Epithelial cell of proximal tubule (primary cell): ENCODE measurements around the gene C10orf67. TPM values are rescaled to one million over a fixed set of nuclear protein-coding genes. Genes with fewer than 3 reads are reported as not detected.

Experiments used
- DNase-seq: peaks from one replicate; pipeline ENCODE4 v3.0.0-alpha.2; 2011; ENCODE audit warnings: low read depth
- H3K4me3 ChIP-seq: 2 replicates; pipeline ENCODE4 v1.5.1; 2011; ENCODE audit warnings: low read depth, mild to moderate bottlenecking, low read length
- total RNA-seq: library from RNA; depleted of rRNA; stranded (reverse); fragments of >200 nt; gene quantifications from 2 replicates; pipeline ENCODE4 v1.2.3, GENCODE V29; 2015
- TF ChIP-seq, protein P1 (sequence below): conservative IDR thresholded peaks from 2 replicates; pipeline ENCODE4 v1.5.1; 2012; ENCODE audit warnings: low read depth, mild to moderate bottlenecking, low read length

Gene C10orf67
- total RNA-seq, 1 donor from 2014 or later: 0.40 TPM

GRCh38 chr10:23186697-23187096 lies 157.9 kb downstream of the C10orf67 start:
- no peak for DNase-seq
- no peak overlapping the region for H3K4me3 ChIP-seq
- TF ChIP-seq, protein P1, sequence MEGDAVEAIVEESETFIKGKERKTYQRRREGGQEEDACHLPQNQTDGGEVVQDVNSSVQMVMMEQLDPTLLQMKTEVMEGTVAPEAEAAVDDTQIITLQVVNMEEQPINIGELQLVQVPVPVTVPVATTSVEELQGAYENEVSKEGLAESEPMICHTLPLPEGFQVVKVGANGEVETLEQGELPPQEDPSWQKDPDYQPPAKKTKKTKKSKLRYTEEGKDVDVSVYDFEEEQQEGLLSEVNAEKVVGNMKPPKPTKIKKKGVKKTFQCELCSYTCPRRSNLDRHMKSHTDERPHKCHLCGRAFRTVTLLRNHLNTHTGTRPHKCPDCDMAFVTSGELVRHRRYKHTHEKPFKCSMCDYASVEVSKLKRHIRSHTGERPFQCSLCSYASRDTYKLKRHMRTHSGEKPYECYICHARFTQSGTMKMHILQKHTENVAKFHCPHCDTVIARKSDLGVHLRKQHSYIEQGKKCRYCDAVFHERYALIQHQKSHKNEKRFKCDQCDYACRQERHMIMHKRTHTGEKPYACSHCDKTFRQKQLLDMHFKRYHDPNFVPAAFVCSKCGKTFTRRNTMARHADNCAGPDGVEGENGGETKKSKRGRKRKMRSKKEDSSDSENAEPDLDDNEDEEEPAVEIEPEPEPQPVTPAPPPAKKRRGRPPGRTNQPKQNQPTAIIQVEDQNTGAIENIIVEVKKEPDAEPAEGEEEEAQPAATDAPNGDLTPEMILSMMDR: no peak

DNA sequence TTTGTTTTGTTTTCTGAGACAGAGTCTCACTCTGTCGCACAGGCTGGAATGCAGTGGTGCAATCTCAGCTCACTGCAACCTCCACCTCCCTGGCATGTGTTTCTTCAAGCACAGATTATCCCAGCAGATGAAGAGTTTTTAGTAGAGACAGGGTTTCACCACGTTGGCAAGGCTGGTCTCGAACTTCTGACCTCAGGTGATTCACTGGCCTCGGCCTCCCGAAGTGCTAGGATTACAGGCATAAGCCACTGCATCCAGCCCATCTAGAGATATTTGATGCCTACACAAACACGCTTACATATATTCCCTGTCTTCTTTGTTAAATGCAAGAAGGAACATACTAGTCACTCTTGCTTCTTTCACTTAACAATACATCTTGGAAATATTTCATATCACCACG lies 158.4 kb downstream of the C10orf67 start:
- no peak overlapping the region for H3K4me3 ChIP-seq
- no peak for DNase-seq
- TF ChIP-seq, protein P1: no peak

DNA sequence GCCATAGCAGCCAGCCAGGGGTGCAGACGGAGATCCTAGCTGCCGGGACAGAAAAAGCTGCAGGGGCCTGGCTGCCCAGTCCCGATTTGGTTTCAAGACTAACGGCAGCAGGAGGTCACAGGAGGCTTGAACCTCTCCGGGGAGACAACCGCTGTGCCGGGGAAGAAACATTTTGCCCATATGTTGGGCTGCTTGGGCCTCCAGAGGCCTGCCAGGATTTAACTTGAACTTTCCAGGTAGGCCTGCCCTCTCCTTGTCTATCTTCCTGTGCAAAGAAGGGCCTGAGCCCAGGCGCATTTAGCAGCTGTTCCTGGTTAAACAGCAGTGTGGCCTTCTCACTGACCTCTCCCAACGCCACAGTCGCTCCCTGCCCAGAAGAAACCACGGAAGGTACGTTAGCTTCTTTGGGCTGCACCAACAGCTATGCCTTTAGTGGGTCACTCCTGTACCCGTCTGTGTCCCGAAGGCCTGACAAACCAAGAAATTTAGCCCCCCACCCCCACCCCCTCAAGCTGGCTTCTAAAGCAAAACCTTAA lies 169.6 kb downstream of the C10orf67 start:
- TF ChIP-seq, protein P1: no peak
- no peak for DNase-seq
- H3K4me3 ChIP-seq: no peak overlapping the region

DNA sequence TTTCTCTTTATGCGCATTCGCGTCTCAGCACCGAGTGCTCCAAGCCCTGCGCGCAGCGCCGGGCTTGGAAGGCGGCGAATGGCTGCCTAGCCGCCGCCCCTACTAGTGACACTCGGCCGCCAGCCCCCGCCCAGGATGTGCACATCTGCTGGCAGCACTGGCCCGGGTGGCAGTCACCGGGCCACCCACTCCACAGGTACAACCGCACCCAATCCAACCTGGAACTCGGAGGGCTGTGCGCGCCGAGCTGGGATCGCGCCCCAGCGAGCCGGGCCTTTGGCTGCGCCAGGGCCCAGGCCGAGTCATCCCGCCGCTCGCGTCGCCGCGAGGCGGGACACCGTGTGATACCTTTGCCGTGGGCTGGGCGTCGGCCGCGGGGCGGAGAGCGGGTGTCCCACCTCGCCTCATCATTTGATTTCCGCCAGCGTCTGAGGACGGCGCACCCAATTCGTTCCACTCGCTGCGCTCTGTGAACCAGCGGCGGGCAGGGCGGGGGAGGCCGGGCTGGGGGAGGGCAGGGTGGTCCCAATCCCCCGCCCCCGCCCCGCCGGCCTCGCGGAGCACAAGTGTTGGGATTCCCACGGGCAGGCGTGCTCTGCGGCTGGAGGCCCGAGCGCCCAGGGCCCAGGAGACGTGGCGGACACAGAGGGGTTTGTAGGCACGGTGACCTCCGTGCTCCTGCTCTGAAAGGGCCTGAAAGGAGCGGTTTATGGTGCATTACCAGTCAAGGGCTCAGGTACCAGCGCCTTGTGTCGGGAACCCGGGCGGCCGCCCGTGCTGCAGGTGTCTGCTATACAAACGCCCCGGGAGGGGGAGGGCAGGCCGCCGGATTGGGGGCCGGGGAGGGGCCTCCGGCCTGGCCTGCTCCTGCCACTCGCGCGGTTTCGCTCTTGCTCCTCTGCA lies 170.3 kb downstream of the C10orf67 start:
- DNase-seq: no peak
- TF ChIP-seq, protein P1: no peak
- H3K4me3 ChIP-seq: no peak overlapping the region

- TF ChIP-seq, protein P1: no peak
- no peak for DNase-seq
These were observed 171.2 kb downstream of the C10orf67 start for GRCh38 chr10:23173214-23174073.

DNA sequence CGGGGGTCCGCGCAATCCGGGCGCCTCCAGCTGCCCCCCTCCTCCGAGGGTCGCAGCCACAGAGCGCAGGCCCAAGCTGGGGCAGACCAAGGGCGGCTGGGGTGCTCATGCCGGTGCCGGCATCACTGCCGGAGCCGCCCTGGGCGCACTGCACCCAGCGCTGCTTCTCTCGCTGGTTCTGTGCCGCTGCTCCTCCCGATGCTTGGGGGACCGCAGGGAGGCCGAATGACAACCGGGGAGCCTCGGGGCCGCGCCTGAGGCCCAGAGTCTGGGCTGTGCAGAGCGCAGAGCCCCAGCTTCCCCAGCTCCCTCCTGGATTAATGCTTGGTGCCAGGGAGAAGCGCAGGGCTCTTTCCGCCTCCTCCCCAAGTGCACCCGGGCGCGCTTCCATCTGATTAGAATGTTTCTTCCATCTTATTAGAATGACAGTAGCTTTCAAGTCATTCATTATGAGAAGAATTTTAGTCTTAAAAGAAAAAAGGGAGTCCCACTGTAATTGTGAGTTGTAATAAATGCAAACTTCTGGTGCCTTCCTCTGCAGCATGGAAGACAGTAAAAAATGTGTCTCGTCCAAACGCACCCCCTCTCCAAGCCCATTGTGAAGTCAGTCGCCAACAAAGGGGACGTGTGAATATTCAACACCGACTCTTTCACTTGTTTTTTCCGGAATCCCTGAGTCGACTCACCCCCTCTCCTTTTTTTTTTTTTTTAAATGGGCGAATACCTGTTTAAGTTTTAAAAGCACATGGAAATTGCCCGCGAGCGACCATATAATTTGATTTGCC lies 172.0 kb downstream of the C10orf67 start:
- TF ChIP-seq, protein P1: no peak
- no peak for DNase-seq
- no peak overlapping the region for H3K4me3 ChIP-seq

More at GRCh38 chr10:23173214-23174073, 171.2 kb downstream of the C10orf67 start:
- no peak overlapping the region for H3K4me3 ChIP-seq
